Fibroblast of villous mesenchyme (primary cell): ENCODE measurements around the gene SOX8. TPM values are rescaled to one million over a fixed set of nuclear protein-coding genes. Genes with fewer than 3 reads are reported as not detected.

Experiments
- DNase-seq: peaks from one replicate; pipeline ENCODE4 v3.0.0-alpha.2; 2010; ENCODE audit warnings: low read depth
- H3K4me3 ChIP-seq: 2 replicates; pipeline ENCODE4 v1.5.1; 2011; ENCODE audit warnings: low read depth, mild to moderate bottlenecking, low read length
- total RNA-seq: library from RNA; depleted of rRNA; stranded (reverse); fragments of >200 nt; gene quantifications from 2 replicates; pipeline ENCODE4 v1.2.3, GENCODE V29; 2012
- TF ChIP-seq, protein P1 (sequence below): IDR thresholded peaks from 2 replicates; pipeline ENCODE4 v1.5.1; 2012; ENCODE audit warnings: low read depth, mild to moderate bottlenecking, low read length; ENCODE audit not compliant: insufficient read depth

SOX8 gene
- total RNA-seq, 1 donor: not detected

DNA sequence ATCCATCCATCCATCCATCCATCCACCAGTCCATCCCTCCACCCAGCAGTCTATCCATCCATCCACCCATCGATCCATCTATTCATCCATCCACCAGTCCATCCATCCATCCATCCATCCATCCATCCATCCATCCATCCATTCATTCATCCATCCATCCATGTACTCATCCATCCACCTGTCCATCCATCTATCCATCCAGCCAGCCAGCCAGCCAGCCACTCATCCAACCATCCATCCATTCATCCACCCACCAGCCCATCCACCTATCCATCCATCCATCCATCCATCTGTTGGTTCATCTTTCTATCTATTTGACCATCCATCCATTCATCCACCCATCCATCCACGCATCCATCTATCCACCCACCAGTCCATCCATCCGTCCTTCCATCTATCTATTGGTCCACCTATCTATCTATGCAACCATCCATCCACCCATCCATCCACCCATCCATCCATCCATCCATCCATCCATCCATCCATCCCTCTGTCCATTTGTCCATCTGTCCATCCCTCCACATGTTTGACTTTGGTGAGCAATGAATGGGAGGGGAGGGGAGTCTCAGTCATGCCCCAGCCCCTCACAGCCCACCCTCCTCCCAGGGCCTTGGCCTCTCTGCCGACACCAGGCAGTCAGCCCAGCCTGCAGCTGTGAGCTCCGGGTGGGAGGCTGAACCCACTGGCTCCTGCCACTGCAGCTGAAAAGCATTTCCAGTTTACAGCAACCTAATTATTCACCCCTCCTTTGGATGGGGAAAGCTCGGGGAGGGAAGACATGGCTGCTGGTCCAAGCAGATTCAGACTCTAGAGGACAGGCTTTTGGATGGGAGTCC is 52.9 kb downstream of the SOX8 start:
- H3K4me3 ChIP-seq: no peak overlapping the region
- TF ChIP-seq, protein P1, sequence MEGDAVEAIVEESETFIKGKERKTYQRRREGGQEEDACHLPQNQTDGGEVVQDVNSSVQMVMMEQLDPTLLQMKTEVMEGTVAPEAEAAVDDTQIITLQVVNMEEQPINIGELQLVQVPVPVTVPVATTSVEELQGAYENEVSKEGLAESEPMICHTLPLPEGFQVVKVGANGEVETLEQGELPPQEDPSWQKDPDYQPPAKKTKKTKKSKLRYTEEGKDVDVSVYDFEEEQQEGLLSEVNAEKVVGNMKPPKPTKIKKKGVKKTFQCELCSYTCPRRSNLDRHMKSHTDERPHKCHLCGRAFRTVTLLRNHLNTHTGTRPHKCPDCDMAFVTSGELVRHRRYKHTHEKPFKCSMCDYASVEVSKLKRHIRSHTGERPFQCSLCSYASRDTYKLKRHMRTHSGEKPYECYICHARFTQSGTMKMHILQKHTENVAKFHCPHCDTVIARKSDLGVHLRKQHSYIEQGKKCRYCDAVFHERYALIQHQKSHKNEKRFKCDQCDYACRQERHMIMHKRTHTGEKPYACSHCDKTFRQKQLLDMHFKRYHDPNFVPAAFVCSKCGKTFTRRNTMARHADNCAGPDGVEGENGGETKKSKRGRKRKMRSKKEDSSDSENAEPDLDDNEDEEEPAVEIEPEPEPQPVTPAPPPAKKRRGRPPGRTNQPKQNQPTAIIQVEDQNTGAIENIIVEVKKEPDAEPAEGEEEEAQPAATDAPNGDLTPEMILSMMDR: no peak
- DNase-seq: no peak

GRCh38 chr16:1035066-1035415 is 53.5 kb downstream of the SOX8 start:
- no peak overlapping the region for H3K4me3 ChIP-seq
- TF ChIP-seq, protein P1: no peak
- no peak for DNase-seq

GRCh38 chr16:1036166-1036565 is 54.6 kb downstream of the SOX8 start:
- no peak overlapping the region for H3K4me3 ChIP-seq
- DNase-seq: no peak
- TF ChIP-seq, protein P1: no peak

Other genes with a start within 250 kb of the SOX8 start
- 31.6 and 37.1 TPM in 2 replicates for gene CIAO3, start 240.8 kb upstream of the SOX8 start, total RNA-seq
- gene MSLN, start 221.0 kb upstream of the SOX8 start, total RNA-seq: 0.32 and 0.86 TPM in 2 replicates
- 21.2 and 32.2 TPM in 2 replicates for gene RPUSD1, start 193.4 kb upstream of the SOX8 start, total RNA-seq
- 13.8 and 13.9 TPM in 2 replicates for gene CHTF18, start 193.2 kb upstream of the SOX8 start, total RNA-seq
- not detected in 2 replicates for gene GNG13, start 181.0 kb upstream of the SOX8 start, total RNA-seq
- gene LMF1, start 10.8 kb upstream of the SOX8 start, total RNA-seq: 13.0 and 15.8 TPM in 2 replicates
- not detected in 2 replicates for gene SSTR5, start 91.0 kb downstream of the SOX8 start, total RNA-seq
- gene C1QTNF8, start 114.5 kb downstream of the SOX8 start, total RNA-seq: not detected in 2 replicates
- 11.7 and 12.2 TPM in 2 replicates for gene CACNA1H, start 171.3 kb downstream of the SOX8 start, total RNA-seq
- not detected in 2 replicates for gene TPSG1, start 243.5 kb downstream of the SOX8 start, total RNA-seq
- gene TPSB2, start 248.4 kb downstream of the SOX8 start, total RNA-seq: not detected in 2 replicates